HL-60 (cell line): ENCODE results near the gene SERPINI1.

Experiments used
- GABPA ChIP-seq: IDR thresholded peaks from 2 replicates; pipeline ENCODE4 v1.6.1; 2012; ENCODE audit warnings: low read depth
- POLR2AphosphoS5 ChIP-seq: IDR thresholded peaks from 2 replicates; pipeline ENCODE4 v1.6.1; 2012; ENCODE audit warnings: low read depth
- TF ChIP-seq, protein P1 (sequence below): IDR thresholded peaks from one replicate; pipeline ENCODE4 v1.5.1; 2011; ENCODE audit warnings: low read length, control low read depth, inconsistent platforms; ENCODE audit not compliant: insufficient read depth
- TF ChIP-seq, protein P2 (sequence below): IDR thresholded peaks from 2 replicates; pipeline ENCODE4 v1.6.1; 2012; ENCODE audit warnings: low read depth; ENCODE audit not compliant: insufficient replicate concordance

DNA sequence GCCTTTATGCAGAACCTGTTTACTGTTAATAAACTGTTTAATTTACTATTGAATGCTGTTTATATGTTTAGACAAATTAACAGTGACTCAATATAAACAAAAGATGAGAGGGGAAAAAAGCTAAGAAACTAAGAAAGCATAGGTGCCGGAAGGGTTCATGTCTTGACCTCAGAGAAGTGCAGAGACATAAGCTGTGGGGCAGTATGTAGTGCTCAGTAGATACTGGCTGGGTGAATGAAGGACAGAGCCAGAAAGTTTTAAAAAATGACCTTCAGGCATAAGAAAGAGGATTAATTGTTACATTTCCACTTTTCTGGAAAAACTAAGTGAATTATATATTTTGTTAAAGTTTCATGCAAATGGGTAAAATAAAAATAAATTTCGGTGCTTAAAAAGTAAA is 14.2 kb downstream of the SERPINI1 start:
- TF ChIP-seq, protein P1, sequence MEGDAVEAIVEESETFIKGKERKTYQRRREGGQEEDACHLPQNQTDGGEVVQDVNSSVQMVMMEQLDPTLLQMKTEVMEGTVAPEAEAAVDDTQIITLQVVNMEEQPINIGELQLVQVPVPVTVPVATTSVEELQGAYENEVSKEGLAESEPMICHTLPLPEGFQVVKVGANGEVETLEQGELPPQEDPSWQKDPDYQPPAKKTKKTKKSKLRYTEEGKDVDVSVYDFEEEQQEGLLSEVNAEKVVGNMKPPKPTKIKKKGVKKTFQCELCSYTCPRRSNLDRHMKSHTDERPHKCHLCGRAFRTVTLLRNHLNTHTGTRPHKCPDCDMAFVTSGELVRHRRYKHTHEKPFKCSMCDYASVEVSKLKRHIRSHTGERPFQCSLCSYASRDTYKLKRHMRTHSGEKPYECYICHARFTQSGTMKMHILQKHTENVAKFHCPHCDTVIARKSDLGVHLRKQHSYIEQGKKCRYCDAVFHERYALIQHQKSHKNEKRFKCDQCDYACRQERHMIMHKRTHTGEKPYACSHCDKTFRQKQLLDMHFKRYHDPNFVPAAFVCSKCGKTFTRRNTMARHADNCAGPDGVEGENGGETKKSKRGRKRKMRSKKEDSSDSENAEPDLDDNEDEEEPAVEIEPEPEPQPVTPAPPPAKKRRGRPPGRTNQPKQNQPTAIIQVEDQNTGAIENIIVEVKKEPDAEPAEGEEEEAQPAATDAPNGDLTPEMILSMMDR: no peak
- no peak for TF ChIP-seq POLR2AphosphoS5
- TF ChIP-seq, protein P2, sequence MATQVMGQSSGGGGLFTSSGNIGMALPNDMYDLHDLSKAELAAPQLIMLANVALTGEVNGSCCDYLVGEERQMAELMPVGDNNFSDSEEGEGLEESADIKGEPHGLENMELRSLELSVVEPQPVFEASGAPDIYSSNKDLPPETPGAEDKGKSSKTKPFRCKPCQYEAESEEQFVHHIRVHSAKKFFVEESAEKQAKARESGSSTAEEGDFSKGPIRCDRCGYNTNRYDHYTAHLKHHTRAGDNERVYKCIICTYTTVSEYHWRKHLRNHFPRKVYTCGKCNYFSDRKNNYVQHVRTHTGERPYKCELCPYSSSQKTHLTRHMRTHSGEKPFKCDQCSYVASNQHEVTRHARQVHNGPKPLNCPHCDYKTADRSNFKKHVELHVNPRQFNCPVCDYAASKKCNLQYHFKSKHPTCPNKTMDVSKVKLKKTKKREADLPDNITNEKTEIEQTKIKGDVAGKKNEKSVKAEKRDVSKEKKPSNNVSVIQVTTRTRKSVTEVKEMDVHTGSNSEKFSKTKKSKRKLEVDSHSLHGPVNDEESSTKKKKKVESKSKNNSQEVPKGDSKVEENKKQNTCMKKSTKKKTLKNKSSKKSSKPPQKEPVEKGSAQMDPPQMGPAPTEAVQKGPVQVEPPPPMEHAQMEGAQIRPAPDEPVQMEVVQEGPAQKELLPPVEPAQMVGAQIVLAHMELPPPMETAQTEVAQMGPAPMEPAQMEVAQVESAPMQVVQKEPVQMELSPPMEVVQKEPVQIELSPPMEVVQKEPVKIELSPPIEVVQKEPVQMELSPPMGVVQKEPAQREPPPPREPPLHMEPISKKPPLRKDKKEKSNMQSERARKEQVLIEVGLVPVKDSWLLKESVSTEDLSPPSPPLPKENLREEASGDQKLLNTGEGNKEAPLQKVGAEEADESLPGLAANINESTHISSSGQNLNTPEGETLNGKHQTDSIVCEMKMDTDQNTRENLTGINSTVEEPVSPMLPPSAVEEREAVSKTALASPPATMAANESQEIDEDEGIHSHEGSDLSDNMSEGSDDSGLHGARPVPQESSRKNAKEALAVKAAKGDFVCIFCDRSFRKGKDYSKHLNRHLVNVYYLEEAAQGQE: no peak
- no peak for TF ChIP-seq GABPA
